NT2/D1 (cell line): ENCODE measurements around the gene YAP1.

Experiments used
- SUZ12 ChIP-seq: IDR thresholded peaks from 2 replicates; pipeline ENCODE4 v1.6.1; 2011; ENCODE audit not compliant: insufficient read length, insufficient read depth; ENCODE audit errors: extremely low read depth
- YY1 ChIP-seq: IDR thresholded peaks from 2 replicates; pipeline ENCODE4 v1.6.1; 2011; ENCODE audit not compliant: insufficient read length, insufficient read depth
- ZNF274 ChIP-seq: IDR thresholded peaks from 2 replicates; pipeline ENCODE4 v1.6.1; 2011; ENCODE audit warnings: mild to moderate bottlenecking, low read depth, low read length

DNA sequence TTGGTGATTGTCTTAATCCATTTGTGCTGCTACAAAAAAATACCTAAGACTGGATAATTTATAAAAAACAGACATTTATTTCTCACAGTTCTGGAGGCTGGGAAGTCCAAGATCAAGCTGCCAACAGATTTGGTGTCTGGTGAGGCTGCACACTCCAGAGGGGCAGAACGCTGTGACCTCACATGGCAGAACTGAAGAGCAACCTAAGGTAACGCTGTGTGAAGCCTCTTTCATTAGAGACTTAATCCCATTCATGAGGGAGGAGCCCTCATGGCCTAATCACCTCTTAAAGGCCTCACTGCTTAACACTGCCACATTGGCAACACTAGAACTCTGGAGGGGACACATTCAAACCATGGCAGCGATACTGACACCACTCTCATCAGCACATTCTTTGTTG lies 164.4 kb downstream of the YAP1 start:
- TF ChIP-seq YY1 (no peak), ZNF274 (no peak), SUZ12 (no peak)
